HT1080 (cell line): ENCODE measurements around the gene HIBADH. TPM values are rescaled to one million over a fixed set of nuclear protein-coding genes. Genes with fewer than 3 reads are reported as not detected.
"Not testable (repeated sequence)": the region's sequence is repeated elsewhere in the genome, so short reads cannot be mapped to it uniquely, and the experiment has no call there.

Source experiments
- DNase-seq: peaks from one replicate; pipeline ENCODE4 v3.0.0-alpha.2; 2015; ENCODE audit warnings: low read depth
- total RNA-seq: library from RNA; depleted of rRNA; stranded (reverse); fragments of >200 nt; shearing (Covaris generic); gene quantifications from 2 replicates; pipeline ENCODE4 v1.2.3, GENCODE V29; 2014

The HIBADH gene
- total RNA-seq, 1 experiment from 2014 or later: 36.8 TPM

- DNase-seq: no peak
These were observed 58.9 kb downstream of the HIBADH start for GRCh38 chr7:27603813-27604212.

GRCh38 chr7:27602766-27603165 lies 59.9 kb downstream of the HIBADH start:
- no peak for DNase-seq

- DNase-seq: no peak
These were observed 61.5 kb downstream of the HIBADH start for GRCh38 chr7:27601217-27601616.

- DNase-seq: no peak
These were observed 62.4 kb downstream of the HIBADH start for GRCh38 chr7:27600247-27600646.

DNA sequence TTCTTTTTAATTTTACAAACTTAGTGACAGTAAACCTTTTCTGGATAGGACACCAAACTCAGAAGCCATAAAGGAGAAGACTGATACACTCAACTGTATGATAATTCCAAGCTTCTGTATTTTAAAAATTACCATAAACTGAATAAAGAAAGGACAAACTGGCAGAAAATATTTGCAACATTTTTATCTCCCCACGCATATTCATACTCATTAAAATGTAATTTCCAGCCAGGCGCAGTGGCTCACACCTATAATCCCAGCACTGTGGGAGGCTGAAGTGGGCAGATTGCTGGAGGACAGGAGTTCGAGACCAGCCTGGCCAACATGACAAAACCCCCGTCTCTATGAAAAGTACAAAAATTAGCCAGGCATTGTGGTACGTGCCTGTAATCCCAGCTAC lies 67.7 kb downstream of the HIBADH start:
- no peak for DNase-seq

GRCh38 chr7:27593226-27593625 lies 69.5 kb downstream of the HIBADH start:
- DNase-seq: peak; percentile 26

DNA sequence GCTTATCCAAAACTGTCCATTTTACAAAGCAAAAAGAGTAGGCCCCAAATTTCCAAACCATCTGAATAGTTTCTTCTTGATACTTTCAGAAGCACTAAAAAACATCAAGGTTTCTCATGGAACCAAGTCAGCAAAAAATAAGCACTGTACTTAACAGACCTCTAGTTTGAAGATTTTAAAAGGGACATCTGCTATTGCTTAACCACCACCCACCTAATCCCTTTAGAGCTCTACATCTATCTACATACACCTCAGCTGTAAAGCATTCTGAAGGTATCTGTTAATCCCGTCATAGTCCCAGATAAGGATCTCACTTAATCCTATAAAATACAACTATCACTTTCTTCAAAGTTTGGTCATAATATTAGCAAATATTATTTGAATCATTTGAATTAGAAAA lies 72.3 kb downstream of the HIBADH start:
- no peak for DNase-seq

DNA sequence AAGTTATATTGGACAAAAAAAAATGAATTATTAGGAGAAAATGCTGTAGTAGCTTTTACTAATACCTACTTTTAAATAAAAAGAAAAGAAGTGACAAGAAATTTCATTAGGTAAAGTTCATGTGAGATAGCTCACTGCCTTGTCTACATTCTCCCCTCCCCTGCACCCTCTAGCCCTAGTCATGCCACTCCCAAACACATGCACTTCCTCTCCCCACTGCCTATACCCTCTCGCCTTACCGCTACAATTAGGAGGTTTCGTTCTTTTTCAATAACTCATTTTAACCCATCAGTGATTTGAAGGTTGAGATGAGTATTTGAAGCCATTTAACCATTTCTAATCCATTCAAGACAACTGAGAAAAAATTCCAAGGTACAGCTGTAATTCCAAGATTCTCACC lies 75.3 kb downstream of the HIBADH start:
- DNase-seq: no peak

GRCh38 chr7:27586825-27587224 lies 75.9 kb downstream of the HIBADH start:
- DNase-seq: no peak

DNA sequence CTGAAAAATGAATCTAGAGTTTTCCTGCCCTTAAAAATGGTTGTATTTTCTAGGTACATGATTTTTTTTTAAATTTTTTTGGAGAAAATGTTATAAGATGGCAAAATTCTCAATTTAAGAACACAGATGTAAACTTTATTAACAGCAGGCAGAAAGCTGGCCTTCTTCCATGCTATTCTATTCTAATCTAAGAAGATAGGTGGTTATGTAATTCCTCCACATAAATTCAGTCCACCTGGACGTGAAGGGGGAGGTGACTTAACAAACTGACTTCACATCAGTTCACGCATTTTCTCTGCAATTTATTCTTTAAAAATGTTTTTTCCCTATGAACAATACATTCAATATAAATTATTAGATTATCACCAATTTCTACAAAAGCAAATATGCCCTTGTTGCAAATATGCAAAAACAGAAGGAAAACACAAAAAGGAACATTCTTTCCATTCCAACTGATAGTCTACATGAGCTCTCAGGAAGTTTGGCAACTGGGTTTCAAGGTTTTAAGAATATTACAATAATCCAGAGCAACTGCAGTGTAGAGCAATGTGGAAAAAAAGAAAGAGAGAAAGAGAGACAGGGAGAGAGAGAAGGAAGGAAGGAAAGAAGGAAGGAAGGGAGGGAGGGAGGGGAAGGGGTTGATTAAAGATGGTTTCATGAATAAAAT lies 76.8 kb downstream of the HIBADH start:
- no peak for DNase-seq

DNA sequence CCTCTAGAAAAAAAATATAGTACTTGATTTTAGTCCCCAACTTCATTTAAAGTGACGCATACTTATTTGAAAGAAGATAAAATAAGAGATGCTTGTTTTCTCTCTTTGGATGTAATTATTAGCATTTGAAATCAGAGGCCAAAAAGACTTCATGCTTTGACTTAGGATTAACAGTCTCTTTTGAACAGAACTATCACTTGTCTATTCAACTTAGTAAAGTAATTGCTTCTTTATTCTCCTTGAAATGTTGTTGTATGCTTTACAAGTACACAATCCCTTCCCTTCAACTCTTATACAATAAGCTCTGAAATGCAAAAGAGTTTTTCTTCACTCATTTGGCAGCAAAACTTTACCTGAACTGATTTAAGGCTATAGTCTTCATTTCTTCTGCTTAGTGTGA lies 80.8 kb downstream of the HIBADH start:
- DNase-seq: no peak

GRCh38 chr7:27581119-27581518 lies 81.6 kb downstream of the HIBADH start:
- DNase-seq: no peak

- no peak for DNase-seq
These were observed 83.1 kb downstream of the HIBADH start for GRCh38 chr7:27579565-27579964.

GRCh38 chr7:27578169-27578568 lies 84.5 kb downstream of the HIBADH start:
- DNase-seq: not testable (repeated sequence)

DNA sequence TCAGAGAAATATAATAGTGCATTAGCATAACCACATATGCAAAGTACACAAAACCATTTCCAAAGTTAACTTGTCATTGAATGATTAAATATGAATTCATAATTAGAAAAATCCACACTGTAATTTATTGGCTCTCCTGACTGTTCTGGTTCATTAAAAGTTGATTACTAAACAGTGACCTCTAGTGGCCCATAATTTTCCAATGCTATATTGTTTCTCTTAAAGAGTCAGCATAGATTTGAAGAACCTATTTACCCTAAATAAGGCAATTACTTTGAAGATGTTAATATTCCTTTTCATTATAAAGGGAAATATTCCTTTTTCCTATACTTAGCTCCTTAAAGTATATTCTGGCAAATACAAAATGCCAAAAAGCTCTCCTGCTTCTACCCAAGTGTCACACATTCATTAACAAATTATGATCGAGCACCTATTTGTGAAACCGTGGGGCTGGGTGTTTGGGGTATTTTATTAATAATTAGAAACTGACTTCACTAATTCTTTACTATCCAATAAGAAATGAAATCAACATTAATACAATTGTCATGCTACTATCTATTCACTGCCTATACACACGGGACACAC lies 86.2 kb downstream of the HIBADH start:
- DNase-seq: peak; percentile 41

- no peak for DNase-seq
These were observed 87.1 kb downstream of the HIBADH start for GRCh38 chr7:27575613-27576012.

GRCh38 chr7:27569106-27569505 lies 93.6 kb downstream of the HIBADH start:
- DNase-seq: no peak

DNA sequence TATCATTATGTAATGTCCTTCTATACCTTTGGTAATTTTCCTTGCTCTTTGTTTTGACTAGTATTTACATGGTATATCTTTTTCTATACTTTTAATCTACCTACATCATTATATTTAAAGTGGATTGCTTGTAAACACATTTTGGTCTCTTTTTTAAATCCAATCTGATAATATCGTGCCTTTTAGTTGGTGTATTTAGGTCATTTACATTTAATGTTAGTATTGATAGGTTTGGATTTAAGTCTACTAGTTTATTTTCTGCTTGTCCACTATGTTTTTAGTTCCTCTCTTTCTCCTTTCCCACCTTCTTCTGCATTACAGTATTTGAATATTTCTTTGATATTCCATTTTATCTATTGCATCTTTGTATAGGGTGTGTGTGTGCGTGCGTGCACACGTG lies 95.4 kb downstream of the HIBADH start:
- DNase-seq: no peak

- DNase-seq: no peak
These were observed 97.7 kb downstream of the HIBADH start for GRCh38 chr7:27564881-27565482.

GRCh38 chr7:27560706-27561235 lies 101.9 kb downstream of the HIBADH start:
- peak; percentile 83 for DNase-seq

DNA sequence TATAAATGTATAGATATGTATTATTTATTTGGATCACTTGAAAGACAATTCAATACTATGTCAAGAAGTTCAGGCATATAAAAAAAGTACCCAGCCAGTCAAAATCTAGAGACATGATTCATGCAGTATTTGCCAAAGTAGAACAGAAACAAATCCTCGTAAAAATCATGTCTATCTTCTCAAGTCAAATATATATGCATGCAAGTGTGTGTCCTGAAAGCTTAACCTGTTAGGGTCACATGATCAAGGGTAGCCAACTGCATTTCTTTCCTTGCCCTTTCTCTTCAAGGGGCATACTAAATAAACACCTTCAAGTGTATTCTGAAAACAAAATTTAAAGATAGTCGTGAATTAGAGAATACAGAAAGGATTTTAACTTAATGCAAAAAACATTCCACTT lies 107.0 kb downstream of the HIBADH start:
- no peak for DNase-seq

DNA sequence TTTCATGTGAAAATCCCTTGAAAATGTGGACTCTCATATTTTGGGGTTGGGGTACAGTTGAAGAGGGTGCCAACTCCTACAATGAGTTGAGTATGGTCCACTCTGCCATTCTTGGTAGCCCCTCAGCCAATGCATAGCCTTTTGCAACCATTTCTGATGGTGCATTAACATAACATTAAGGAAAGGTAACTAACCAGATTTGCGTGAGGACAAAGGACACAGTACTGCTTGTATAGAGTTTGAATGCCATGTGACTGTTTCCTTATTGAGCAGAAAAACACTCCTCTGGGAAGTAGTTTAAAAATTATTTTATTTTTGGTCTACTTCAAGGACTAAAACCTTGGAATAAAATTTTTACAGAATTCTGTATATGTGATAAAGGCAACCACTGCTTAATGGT lies 107.9 kb downstream of the HIBADH start:
- DNase-seq: no peak

DNA sequence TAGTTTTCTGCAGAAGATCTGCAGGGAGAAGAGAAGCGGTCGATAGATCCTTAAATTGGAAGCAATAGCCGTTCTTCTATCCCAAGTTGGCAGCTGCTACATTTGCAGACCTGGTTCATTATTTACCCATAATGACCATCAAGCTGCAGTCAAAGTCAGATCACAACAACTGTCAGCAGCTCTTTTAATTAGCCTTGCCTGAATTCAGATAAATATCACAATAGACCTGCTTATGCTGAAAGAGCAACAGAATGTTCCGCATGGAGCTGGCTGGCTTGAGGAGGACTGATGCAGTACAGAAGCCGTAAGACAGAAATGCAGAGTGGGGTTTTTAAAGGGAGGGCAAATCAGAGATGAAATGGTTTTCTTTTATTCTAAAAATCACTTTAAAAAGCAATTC lies 109.4 kb downstream of the HIBADH start:
- no peak for DNase-seq
